GM21576 (cell line): ENCODE data around the gene CTAGE8.
"Not testable (repeated sequence)": the region's sequence is repeated elsewhere in the genome, so short reads cannot be mapped to it uniquely, and the experiment has no call there.

Experiments
- ATAC-seq: cut with Tn5 transposase; IDR thresholded peaks from one replicate; pipeline ENCODE4 v1.9.1; 2021; ENCODE audit warnings: mild to moderate bottlenecking, moderate library complexity; ENCODE audit not compliant: unreplicated experiment

Gene CTAGE8

GRCh38 chr7:144256112-144256511 is 13.0 kb downstream of the CTAGE8 start:
- ATAC-seq, result no peak

GRCh38 chr7:144255471-144255897 is 13.6 kb downstream of the CTAGE8 start:
- no peak for ATAC-seq

GRCh38 chr7:144252307-144252706 is 16.8 kb downstream of the CTAGE8 start:
- not testable (repeated sequence) for ATAC-seq

GRCh38 chr7:144247674-144248330 is 21.3 kb downstream of the CTAGE8 start:
- ATAC-seq, result not testable (repeated sequence)

GRCh38 chr7:144246967-144247366 is 22.1 kb downstream of the CTAGE8 start:
- not testable (repeated sequence) for ATAC-seq

- not testable (repeated sequence) for ATAC-seq
Measured at GRCh38 chr7:144245372-144245771, 23.7 kb downstream of the CTAGE8 start.

- not testable (repeated sequence) for ATAC-seq
Measured at GRCh38 chr7:144239365-144239764, 29.7 kb downstream of the CTAGE8 start, which contains the start of gene OR2A42. Gene OR2A42 (minus strand): TSS chr7:144239605. CDS start chr7:144232843, 6,762 bp downstream.

- not testable (repeated sequence) for ATAC-seq
Measured at GRCh38 chr7:144238530-144239082, 30.5 kb downstream of the CTAGE8 start.

- not testable (repeated sequence) for ATAC-seq
Measured at GRCh38 chr7:144233039-144233438, 36.0 kb downstream of the CTAGE8 start.

- ATAC-seq, result not testable (repeated sequence)
Measured at GRCh38 chr7:144231027-144231426, 38.1 kb downstream of the CTAGE8 start.

- ATAC-seq, result not testable (repeated sequence)
Measured at GRCh38 chr7:144228810-144229209, 40.3 kb downstream of the CTAGE8 start.

GRCh38 chr7:144226866-144227265 is 42.2 kb downstream of the CTAGE8 start:
- ATAC-seq, result not testable (repeated sequence)

- ATAC-seq, result not testable (repeated sequence)
Measured at GRCh38 chr7:144223675-144224074, 45.4 kb downstream of the CTAGE8 start.

- ATAC-seq, result not testable (repeated sequence)
Measured at GRCh38 chr7:144220531-144220930, 48.6 kb downstream of the CTAGE8 start.

- ATAC-seq, result not testable (repeated sequence)
Measured at GRCh38 chr7:144219149-144219548, 49.9 kb downstream of the CTAGE8 start.

- ATAC-seq, result not testable (repeated sequence)
Measured at GRCh38 chr7:144218581-144218980, 50.5 kb downstream of the CTAGE8 start.

- ATAC-seq, result not testable (repeated sequence)
Measured at GRCh38 chr7:144217200-144217599, 51.9 kb downstream of the CTAGE8 start.
